Naive thymus-derived CD4-positive, alpha-beta T cell (primary cell): Measurements from ENCODE around the gene MXD1. TPM values are rescaled to one million over a fixed set of nuclear protein-coding genes. Genes with fewer than 3 reads are reported as not detected.
A peak's percentile ranks its signal among the peaks of the same experiment; 100 is the strongest.

Experiments
- ATAC-seq: fragments of 150-1000 bp; cut with Tn5 transposase; 2 replicates; pipeline ENCODE4 v1.10.0; 2021; ENCODE audit warnings: mild to moderate bottlenecking, moderate library complexity
- CTCF ChIA-PET: fragments of 350-600 bp; sonication (Branson Sonifier 250); formaldehyde crosslinking; loops from one replicate; lab custom pipeline; 2021; ENCODE audit warnings: antibody characterized with exemption; lab: Charles Lee
- POLR2A ChIA-PET: fragments of 350-600 bp; sonication (Branson Sonifier 250); formaldehyde crosslinking; loops from one replicate; lab custom pipeline; 2021; ENCODE audit warnings: antibody characterized with exemption, inconsistent platforms; lab: Charles Lee
- DNase-seq, 9 donors: peaks; one replicate each; pipeline versions ENCODE4 v3.0.0 to v3.0.0-alpha.2; 2020 to 2022; ENCODE audit warnings: mixed read lengths in 1 of 9
- H3K27ac ChIP-seq: one replicate; pipeline ENCODE4 v1.7.0; 2013; ENCODE audit warnings: mild to moderate bottlenecking, low read depth, low read length, moderate library complexity
- H3K27me3 ChIP-seq, 2 donors: one replicate each; pipeline ENCODE4 v1.7.0; 2013; ENCODE audit warnings: low read length in 2 of 2, mild to moderate bottlenecking in 2 of 2, moderate library complexity in 2 of 2; ENCODE audit not compliant: control insufficient read depth in 2 of 2, insufficient read depth in 2 of 2
- H3K36me3 ChIP-seq, 3 experiments: 1 replicate in 2 of 3; 2 replicates in 1 of 3; pipeline ENCODE4 v1.7.0; 2013; ENCODE audit warnings: low read length in 3 of 3, mild to moderate bottlenecking in 3 of 3, moderate library complexity in 1 of 3; ENCODE audit not compliant: insufficient read depth in 3 of 3, control insufficient read depth in 2 of 3
- H3K4me1 ChIP-seq, 2 donors: one replicate each; pipeline ENCODE4 v1.7.0; 2013; ENCODE audit warnings: low read length in 2 of 2, mild to moderate bottlenecking in 2 of 2, moderate library complexity in 1 of 2; ENCODE audit not compliant: control insufficient read depth in 2 of 2, insufficient read depth in 2 of 2
- H3K4me3 ChIP-seq: 2 replicates; pipeline ENCODE4 v1.7.0; 2013; ENCODE audit warnings: mild to moderate bottlenecking, low read length
- H3K9me3 ChIP-seq, 3 experiments: 1 replicate in 2 of 3; 2 replicates in 1 of 3; pipeline ENCODE4 v1.7.0; 2013; ENCODE audit warnings: low read length in 3 of 3; ENCODE audit not compliant: control insufficient read depth in 2 of 3
- H3K27ac Mint-ChIP-seq, 9 donors: one replicate each; pipeline ENCODE4 v1.8.0; 2020 to 2022; ENCODE audit warnings: mixed read lengths in 9 of 9, mild to moderate bottlenecking in 8 of 9, moderate library complexity in 5 of 9, inconsistent platforms in 2 of 9
- H3K27me3 Mint-ChIP-seq, 5 donors: one replicate each; pipeline ENCODE4 v1.8.0; 2021 to 2022; ENCODE audit warnings: mixed read lengths in 5 of 5, mild to moderate bottlenecking in 1 of 5
- H3K36me3 Mint-ChIP-seq, 5 donors: one replicate each; pipeline ENCODE4 v1.8.0; 2020 to 2022; ENCODE audit warnings: mixed read lengths in 5 of 5, mild to moderate bottlenecking in 3 of 5, inconsistent platforms in 1 of 5
- H3K4me1 Mint-ChIP-seq, 7 donors: one replicate each; pipeline ENCODE4 v1.8.0; 2020 to 2022; ENCODE audit warnings: mixed read lengths in 7 of 7, mild to moderate bottlenecking in 3 of 7, inconsistent platforms in 1 of 7
- H3K4me3 Mint-ChIP-seq, 10 donors: one replicate each; pipeline ENCODE4 v1.8.0; 2020 to 2022; ENCODE audit warnings: mild to moderate bottlenecking in 10 of 10, mixed read lengths in 10 of 10, moderate library complexity in 6 of 10, inconsistent platforms in 2 of 10
- H3K9me3 Mint-ChIP-seq, 11 donors: one replicate each; pipeline ENCODE4 v1.8.0; 2020 to 2022; ENCODE audit warnings: mixed read lengths in 11 of 11, mild to moderate bottlenecking in 4 of 11, inconsistent platforms in 1 of 11, moderate library complexity in 1 of 11
- intact Hi-C, 2 donors: fragments of 100-400 bp; cut with micrococcal nuclease; formaldehyde crosslinking; loops; one replicate each; pipeline ENCODE4 v1.15.1; 2023
- polyA plus RNA-seq, 2 donors: library from polyadenylated mRNA; unstranded; fragments of 300-500 nt; fragmentation: Illumina TruSeq; gene quantifications; one replicate each; pipeline ENCODE4 v1.2.3, GENCODE V29; 2021
- total RNA-seq, 6 experiments: library from RNA in 5 of 6; stranded (reverse) in 5 of 6; gene quantifications; 1 replicate in 5 of 6; 2 replicates in 1 of 6; pipeline ENCODE4 v1.2.3 and lab custom pipeline; 2021 to 2026

The MXD1 gene
- total and polyA plus RNA-seq, 7 experiments from 2014 or later: 7.0 to 112 (median 16.1) TPM

- no peak overlapping the region for H3K4me3 Mint-ChIP-seq
- no peaks in the 10 kb centered on the region for H3K27me3 Mint-ChIP-seq
- no peaks in the 10 kb centered on the region for H3K9me3 Mint-ChIP-seq
- peaks cover 0 to 44% (median 20%) of the 10 kb centered on the region in 5 donors for H3K36me3 Mint-ChIP-seq
- Histone ChIP-seq H3K27me3 (no peaks in the 10 kb centered on the region), H3K4me3 (no peak overlapping the region), H3K36me3 (peaks cover 0 to 7% (median 0%) of the 10 kb centered on the region in 3 experiments), H3K9me3 (no peaks in the 10 kb centered on the region), H3K4me1 (peaks cover 0 to 8% of the 10 kb centered on the region in 2 donors), H3K27ac (no peak overlapping the region)
- peak; percentile 68 for ATAC-seq
- H3K27ac Mint-ChIP-seq: no peak overlapping the region
- intact Hi-C loops: no loop called here
- H3K4me1 Mint-ChIP-seq: peaks cover 23 to 66% (median 51%) of the 10 kb centered on the region in 7 donors
- DNase-seq: no peak
- ChIA-PET CTCF (interaction anchor here (0.6 to 0.9 kb wide), 2 partner anchors 18 to 377 kb away, joined by 4 read pairs; no protein-coding TSS in a partner anchor), POLR2A (no interaction called here)
Observed at GRCh38 chr2:69926849-69927515, 12.1 kb downstream of the MXD1 start.

- Histone ChIP-seq H3K36me3 (peaks cover 0 to 33% (median 15%) of the 10 kb centered on the region in 3 experiments), H3K4me3 (no peak overlapping the region), H3K4me1 (peaks cover 0 to 9% of the 10 kb centered on the region in 2 donors), H3K27ac (no peak overlapping the region), H3K9me3 (no peaks in the 10 kb centered on the region), H3K27me3 (no peaks in the 10 kb centered on the region)
- peaks cover 19 to 53% (median 46%) of the 10 kb centered on the region in 7 donors for H3K4me1 Mint-ChIP-seq
- peak overlapping the region; percentile 17 to 84 (median 50) for H3K27ac Mint-ChIP-seq
- H3K4me3 Mint-ChIP-seq: peak overlapping the region in 3 of 10 donors; percentile 12 to 44 (median 27)
- peaks cover 17 to 54% (median 29%) of the 10 kb centered on the region in 5 donors for H3K36me3 Mint-ChIP-seq
- H3K27me3 Mint-ChIP-seq: no peaks in the 10 kb centered on the region
- ChIA-PET POLR2A (interaction anchor here (0.5 to 0.8 kb wide), 2 partner anchors 23 to 211 kb away, joined by 3 to 5 read pairs; no protein-coding TSS in a partner anchor), CTCF (no interaction called here)
- no peaks in the 10 kb centered on the region for H3K9me3 Mint-ChIP-seq
- ATAC-seq (no peak), DNase-seq (no peak)
- intact Hi-C loops: no loop called here
Observed at GRCh38 chr2:69931832-69932595, 17.1 kb downstream of the MXD1 start.

GRCh38 chr2:69932596-69932922 lies 17.6 kb downstream of the MXD1 start:
- intact Hi-C loops: no loop called here
- H3K4me1 ChIP-seq: peaks cover 0 to 9% of the 10 kb centered on the region in 2 donors

GRCh38 chr2:69933254-69933828 lies 18.4 kb downstream of the MXD1 start:
- CTCF ChIA-PET: no interaction called here
- intact Hi-C loops: no loop called here
- no peaks in the 10 kb centered on the region for H3K9me3 ChIP-seq

More at GRCh38 chr2:69932596-69932922, 17.6 kb downstream of the MXD1 start:
- no peak overlapping the region for H3K4me3 Mint-ChIP-seq
- no peaks in the 10 kb centered on the region for H3K27me3 Mint-ChIP-seq
- DNase-seq (no peak), ATAC-seq (no peak)
- H3K36me3 Mint-ChIP-seq: peaks cover 17 to 55% (median 26%) of the 10 kb centered on the region in 5 donors
- peaks cover 19 to 51% (median 43%) of the 10 kb centered on the region in 7 donors for H3K4me1 Mint-ChIP-seq
- H3K36me3 ChIP-seq: peaks cover 0 to 38% (median 16%) of the 10 kb centered on the region in 3 experiments
- peak overlapping the region in 3 of 9 donors; percentile 21 to 63 (median 48) for H3K27ac Mint-ChIP-seq
- no peak overlapping the region for H3K4me3 ChIP-seq
- ChIA-PET POLR2A (interaction anchor here (0.5 to 2.0 kb wide), 3 partner anchors 10 to 210 kb away, joined by 3 to 5 read pairs (median 4); no protein-coding TSS in a partner anchor), CTCF (no interaction called here)
- H3K9me3 ChIP-seq: no peaks in the 10 kb centered on the region
- H3K9me3 Mint-ChIP-seq: no peaks in the 10 kb centered on the region
- H3K27me3 ChIP-seq: no peaks in the 10 kb centered on the region
- H3K27ac ChIP-seq: no peak overlapping the region

GRCh38 chr2:69933839-69934613 lies 19.1 kb downstream of the MXD1 start:
- Mint-ChIP-seq H3K4me3 (no peak overlapping the region), H3K36me3 (peaks cover 28 to 62% (median 35%) of the 10 kb centered on the region in 5 donors), H3K4me1 (peaks cover 22 to 43% (median 41%) of the 10 kb centered on the region in 7 donors), H3K27ac (peak overlapping the region in 6 of 9 donors; percentile 3 to 71 (median 59)), H3K9me3 (no peaks in the 10 kb centered on the region), H3K27me3 (no peaks in the 10 kb centered on the region)
- peaks cover 0 to 52% (median 29%) of the 10 kb centered on the region in 3 experiments for H3K36me3 ChIP-seq
- H3K27me3 ChIP-seq: no peaks in the 10 kb centered on the region
- intact Hi-C loops: no loop called here
- H3K4me3 ChIP-seq: no peak overlapping the region
- no peak for DNase-seq
- CTCF ChIA-PET: interaction anchor here (0.8 kb wide), 2 partner anchors 130 to 137 kb away, joined by 3 read pairs; no protein-coding TSS in a partner anchor
- POLR2A ChIA-PET: interaction anchor here (0.9 to 2.0 kb wide), 5 partner anchors 9 to 153 kb away, joined by 3 to 4 read pairs (median 3); partner anchors contain the start of gene PCBP1
- ATAC-seq: peak; percentile 75
- no peak overlapping the region for H3K27ac ChIP-seq
- no peaks in the 10 kb centered on the region for H3K9me3 ChIP-seq
- peaks cover 0 to 9% of the 10 kb centered on the region in 2 donors for H3K4me1 ChIP-seq

More at GRCh38 chr2:69933254-69933828, 18.4 kb downstream of the MXD1 start:
- H3K27ac ChIP-seq: no peak overlapping the region
- H3K27me3 ChIP-seq: no peaks in the 10 kb centered on the region
- H3K9me3 Mint-ChIP-seq: no peaks in the 10 kb centered on the region
- POLR2A ChIA-PET: interaction anchor here (0.9 to 2.0 kb wide), 5 partner anchors 9 to 154 kb away, joined by 3 to 4 read pairs (median 3); partner anchors contain the start of gene PCBP1
- H3K4me3 ChIP-seq: no peak overlapping the region
- H3K36me3 Mint-ChIP-seq: peaks cover 21 to 57% (median 28%) of the 10 kb centered on the region in 5 donors
- H3K4me1 Mint-ChIP-seq: peaks cover 22 to 46% (median 42%) of the 10 kb centered on the region in 7 donors
- no peak for DNase-seq
- no peak overlapping the region for H3K4me3 Mint-ChIP-seq
- peaks cover 0 to 46% (median 22%) of the 10 kb centered on the region in 3 experiments for H3K36me3 ChIP-seq
- H3K27me3 Mint-ChIP-seq: no peaks in the 10 kb centered on the region
- H3K27ac Mint-ChIP-seq: peak overlapping the region in 5 of 9 donors; percentile 29 to 71 (median 59)
- peaks cover 0 to 9% of the 10 kb centered on the region in 2 donors for H3K4me1 ChIP-seq
- peak; percentile 42 for ATAC-seq
